GM18867 (cell line): Measurements from ENCODE around the gene CHODL.
A peak's percentile ranks its signal among the peaks of the same experiment; 100 is the strongest.

Experiments
- ATAC-seq: cut with Tn5 transposase; IDR thresholded peaks from one replicate; pipeline ENCODE4 v1.9.1; 2021; ENCODE audit warnings: mild to moderate bottlenecking, moderate library complexity; ENCODE audit not compliant: unreplicated experiment

The CHODL gene, protein sequence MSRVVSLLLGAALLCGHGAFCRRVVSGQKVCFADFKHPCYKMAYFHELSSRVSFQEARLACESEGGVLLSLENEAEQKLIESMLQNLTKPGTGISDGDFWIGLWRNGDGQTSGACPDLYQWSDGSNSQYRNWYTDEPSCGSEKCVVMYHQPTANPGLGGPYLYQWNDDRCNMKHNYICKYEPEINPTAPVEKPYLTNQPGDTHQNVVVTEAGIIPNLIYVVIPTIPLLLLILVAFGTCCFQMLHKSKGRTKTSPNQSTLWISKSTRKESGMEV

GRCh38 chr21:18244671-18245463, at the start of gene CHODL:
Gene CHODL, plus strand, starts transcription at chr21:18244833. Its CDS starts 391 bp downstream, at chr21:18245224.
- no peak for ATAC-seq

DNA sequence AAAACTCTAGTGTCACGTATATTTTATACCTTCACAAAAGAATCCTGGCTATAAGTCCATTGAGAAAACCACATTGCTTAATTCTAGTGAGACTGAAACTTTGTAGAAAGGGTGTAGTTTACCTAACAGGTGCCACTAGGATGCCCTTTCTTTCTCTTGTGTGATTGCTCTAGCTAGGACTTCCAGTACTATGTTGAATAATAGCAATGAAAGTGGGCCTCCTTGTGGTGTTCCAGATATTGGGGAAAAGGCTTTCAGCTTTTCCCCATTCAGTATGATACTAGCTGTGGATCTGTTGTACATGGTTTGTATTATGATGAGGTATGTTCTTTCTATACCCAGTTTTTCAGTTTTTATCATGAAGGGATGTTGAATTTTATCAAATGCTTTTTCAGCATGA, 39.7 kb upstream of the CHODL start:
- no peak for ATAC-seq

DNA sequence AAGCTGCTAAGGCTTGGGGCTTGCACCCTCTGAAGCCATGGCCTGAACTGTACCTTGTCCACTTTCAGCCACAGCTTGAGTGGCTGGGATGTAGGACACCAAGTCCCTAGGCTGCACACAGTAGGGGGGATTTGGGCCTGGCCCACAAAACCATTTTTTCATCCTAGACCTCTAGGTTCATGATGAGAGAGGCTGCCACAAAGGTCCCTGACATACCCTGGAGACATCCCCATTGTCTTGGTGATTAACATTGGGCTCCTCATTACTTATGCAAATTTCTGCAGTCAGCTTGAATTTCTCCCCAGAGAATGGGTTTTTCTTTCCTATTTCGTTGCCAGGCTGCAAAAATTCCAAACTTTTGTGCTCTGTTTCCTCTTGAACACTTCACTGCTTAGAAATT, 26.3 kb upstream of the CHODL start:
- ATAC-seq, result no peak

DNA sequence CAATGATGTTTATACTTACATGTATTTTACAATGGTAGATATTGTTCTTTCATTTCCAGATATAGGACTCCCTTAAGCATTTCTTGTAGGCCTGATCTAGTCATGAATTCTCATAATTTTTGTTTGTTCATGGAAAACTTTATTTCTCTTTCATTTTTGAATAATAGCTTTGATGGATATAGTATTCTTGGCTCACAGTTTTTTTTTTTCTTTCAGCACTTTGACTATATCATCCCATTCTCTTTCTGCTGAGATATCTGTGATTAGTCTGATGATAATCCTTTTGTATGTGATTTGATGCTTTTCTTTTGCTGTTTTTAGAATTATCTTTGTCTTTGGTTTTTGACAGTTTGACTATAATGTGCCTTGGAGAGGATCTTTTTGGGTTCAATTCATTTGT, 24.1 kb upstream of the CHODL start:
- no peak for ATAC-seq

DNA sequence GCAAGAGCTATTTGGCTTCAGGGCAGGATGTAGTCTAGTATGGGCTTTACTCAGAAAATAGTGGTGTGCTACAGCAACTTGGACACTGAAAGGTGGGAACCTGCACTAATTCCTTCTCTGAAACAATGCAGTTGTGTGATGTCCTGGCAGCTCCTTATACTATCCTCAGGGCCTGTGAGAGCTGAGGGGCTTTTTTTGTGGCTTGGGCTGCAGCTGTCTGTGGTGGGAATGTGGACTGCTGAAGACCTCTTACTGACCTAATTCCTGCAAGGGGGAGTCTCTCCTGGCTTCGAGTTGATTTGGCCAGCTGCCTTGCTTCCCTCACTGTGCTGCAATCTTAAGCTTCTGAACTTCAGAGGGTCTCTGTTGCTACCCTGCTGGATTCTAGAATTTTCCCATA, 22.3 kb upstream of the CHODL start:
- no peak for ATAC-seq

DNA sequence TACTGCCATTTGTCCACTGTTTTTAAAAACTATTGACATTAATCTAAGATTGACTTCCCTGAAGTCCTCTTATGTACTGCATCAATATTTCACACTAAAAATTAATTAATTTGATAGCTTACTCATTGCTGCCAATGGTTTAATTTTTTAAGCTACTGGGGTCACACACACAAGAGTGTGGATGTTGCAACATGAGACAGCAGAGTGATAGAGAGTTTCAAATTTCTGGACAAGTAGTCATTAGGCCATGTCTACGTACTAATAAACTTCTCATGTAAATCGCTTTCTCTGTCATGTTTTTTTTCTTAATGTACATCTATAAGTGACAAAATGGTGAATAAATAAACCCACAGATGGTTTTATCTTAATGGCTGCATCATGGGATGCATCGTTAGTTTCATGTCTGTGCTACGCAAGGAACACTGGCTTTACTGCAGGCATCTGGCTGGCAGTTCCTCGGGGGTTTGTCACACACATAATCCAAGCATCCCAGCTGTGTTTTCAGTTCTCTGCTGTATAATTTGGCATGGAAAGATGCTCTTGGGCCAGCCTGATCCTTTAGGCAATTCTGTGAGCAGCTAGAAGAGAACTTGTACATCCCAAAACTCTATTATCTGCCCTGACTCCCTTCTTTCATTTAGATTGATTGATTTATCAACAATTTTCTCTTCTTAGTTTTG, 16.4 kb upstream of the CHODL start:
- no peak for ATAC-seq

DNA sequence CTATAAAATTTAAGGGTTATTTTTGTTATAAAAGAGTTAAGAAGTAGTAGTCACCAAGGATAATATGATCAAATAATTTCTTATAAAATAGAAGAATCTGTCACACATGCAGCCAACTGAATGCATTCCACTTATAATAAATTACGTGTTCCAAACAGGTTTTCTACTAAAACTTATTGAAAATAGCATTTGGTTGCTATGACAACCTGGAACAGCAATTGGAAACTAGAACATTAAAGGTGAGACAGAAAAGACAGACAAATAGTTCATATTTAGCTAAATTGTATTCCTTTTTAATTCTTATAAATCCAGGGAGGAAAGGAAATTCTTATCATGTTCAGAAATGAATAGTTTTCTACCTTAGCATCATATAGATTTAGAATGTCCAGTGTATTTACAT, 9.1 kb upstream of the CHODL start:
- no peak for ATAC-seq

DNA sequence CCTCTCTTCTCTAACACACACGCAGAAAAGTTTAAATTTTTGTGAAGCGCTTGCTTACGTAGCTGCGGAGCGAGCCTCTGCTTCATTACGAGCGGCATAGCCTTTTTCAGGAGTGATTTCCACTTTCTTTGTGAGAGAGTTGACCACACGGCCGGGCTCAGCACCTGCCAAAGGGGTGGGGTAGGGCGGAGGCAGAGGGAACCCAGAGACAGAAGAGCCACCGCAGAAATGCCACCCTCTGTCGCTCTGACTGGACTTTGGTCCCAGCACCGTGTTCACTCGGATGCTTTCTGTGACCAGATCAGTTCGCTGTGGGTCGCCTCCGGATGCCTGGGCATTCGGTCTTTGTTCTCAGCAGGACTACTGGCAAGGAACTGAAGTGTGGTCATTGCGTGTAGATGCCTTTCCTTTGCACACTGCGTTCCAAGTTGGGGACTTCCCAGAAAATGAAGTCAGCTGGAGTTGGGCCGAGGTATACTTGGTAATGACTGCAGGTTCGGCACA, 883 bp downstream of the CHODL start:
- no peak for ATAC-seq

DNA sequence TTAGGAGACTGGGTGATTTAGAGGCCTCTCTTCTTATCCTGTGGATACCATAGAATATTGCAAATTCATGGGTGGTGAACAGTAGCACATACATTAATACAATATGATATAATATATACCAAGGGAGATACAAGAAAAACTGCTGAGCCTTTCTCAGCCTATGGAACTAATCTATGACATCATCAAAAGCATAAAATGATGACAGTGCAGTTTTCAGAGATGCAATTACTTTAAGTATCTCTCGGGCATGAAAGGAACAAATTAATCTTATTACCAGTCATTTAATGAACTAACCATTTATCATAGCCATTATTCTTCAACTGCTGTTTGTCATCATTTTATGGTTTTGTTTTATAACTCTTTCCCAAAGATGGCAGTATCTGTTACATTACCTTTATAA, 3.5 kb downstream of the CHODL start:
- ATAC-seq, result no peak

- ATAC-seq, result peak; percentile 66
Observed at GRCh38 chr21:18249672-18250071, 5.0 kb downstream of the CHODL start.

DNA sequence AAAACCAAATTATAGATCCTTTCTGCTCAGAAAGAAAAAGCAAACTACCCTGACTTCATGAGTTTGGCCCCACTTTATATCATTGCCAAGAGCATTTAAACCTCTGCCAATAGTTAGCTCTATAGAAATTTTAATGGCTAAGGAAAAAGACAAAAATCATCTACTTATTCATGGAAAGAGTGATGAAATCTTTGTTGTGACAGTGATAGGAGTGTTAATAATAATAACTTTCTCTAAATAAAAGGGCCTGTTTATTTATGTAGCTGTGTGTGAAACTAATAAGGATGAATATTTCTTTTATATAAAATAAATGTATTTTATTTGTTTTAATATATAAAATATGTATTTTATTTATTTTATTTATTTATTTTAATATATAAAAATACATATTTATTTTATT, 6.4 kb downstream of the CHODL start:
- ATAC-seq, result no peak

DNA sequence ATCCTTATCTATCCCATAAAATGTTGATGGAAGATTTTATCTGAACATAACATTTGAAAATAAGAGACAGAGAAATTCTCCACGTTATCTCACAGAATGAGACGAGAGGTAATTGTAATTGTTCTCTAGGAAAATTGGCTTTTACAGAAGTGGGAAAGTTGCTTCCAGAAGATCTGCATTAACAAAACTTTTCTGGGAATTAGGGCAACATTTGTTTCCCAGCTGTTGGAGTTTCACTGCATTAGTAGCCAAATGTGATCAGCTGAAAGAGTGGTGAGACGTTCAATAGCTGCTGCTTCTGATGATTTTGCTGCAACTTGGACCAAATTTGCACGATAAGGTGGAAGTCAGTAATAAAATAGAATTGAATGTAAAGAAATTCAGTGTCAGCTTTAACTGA, 7.6 kb downstream of the CHODL start:
- no peak for ATAC-seq

DNA sequence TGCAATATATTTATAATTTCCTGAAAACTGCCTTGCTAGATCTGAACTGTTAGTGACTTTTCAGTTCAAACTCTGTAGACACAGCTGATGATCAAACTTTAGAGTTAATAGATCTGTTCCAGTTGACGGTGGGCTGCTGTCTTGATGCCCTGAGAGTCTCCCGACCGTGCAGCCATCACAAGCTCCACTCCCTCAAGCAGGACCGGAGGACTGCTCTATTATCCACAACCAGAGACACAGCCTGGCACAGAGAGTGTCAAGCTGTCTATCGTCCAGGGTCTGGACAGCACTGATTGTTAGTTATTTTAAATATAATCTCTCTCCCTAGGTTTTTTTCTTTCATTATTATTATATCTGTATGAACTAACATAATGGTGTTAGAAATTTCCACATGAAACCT, 8.0 kb downstream of the CHODL start:
- no peak for ATAC-seq

DNA sequence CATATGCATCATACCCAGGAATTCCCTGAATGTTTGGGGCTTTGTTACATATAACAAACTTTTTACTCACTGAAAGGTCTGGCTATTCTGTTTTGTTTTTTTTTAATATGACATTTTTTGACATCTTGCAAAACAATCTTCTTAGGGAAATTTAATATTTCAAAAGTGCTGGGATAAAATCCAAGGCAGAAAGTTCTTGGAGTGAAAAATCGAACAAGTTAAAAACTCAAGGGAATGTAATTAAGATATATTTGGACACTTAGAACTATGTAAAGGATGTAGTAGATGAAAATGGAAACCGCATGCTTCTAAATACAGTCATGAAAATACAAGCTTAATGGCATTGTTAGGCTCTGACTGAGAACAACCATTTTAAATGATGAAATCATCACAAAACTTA, 8.6 kb downstream of the CHODL start:
- ATAC-seq, result no peak

DNA sequence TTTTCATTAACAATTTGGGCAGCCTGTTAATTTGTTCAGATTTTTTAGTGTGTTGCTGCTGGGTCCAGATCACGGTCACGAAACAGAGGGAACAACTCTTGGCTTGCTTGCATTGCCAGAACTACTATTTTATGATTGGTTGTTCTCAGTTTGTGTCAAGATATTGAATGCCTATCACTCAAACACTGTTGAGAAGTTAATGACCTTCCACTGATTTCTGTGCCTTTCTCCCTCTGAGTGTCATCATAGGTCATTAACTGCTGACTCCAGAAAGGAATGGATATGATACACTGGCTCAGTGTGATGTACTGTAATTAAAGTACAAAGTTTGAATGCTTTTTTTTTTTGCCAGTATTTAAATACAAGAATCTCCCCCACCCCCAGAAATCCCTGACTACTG, 9.2 kb downstream of the CHODL start:
- no peak for ATAC-seq

GRCh38 chr21:18265944-18266343, 21.3 kb downstream of the CHODL start:
- ATAC-seq, result no peak

DNA sequence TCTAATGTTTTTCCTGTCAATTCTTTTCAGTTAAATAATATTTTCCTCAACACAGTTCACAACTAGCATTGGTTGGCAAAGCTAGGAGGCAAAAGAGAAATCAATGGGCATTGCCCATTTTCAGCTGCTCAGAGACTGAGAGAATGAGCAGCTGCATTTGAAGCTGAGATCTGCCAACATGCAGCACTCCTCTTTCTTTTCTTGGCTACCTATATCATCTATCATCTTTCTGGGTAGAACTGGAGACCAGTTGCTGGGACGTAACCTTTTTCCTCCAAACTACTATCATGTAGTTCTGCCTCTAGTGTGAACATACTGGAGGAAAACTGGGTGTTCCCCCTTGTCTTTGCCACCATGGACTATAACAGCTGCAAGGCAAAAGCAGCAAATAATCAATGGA, 22.9 kb downstream of the CHODL start:
- no peak for ATAC-seq

DNA sequence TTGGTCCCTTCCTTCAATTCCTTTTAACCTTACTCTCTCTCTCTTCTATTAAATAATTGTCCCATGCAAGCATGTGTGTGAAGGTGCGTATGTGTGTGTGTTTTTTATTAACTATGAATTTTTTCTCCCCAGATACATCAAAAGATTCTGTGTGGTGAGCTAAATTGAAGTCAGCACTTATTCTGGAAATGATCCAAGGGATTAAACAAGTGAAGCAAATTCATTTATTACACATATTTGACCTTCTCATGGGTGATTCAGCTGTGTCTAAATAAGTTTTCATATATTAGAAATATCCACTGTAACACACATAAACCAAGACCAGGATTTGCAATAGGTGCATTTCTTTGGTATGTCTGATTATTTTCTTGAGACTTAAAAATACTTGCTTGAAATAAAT, 24.3 kb downstream of the CHODL start:
- no peak for ATAC-seq

DNA sequence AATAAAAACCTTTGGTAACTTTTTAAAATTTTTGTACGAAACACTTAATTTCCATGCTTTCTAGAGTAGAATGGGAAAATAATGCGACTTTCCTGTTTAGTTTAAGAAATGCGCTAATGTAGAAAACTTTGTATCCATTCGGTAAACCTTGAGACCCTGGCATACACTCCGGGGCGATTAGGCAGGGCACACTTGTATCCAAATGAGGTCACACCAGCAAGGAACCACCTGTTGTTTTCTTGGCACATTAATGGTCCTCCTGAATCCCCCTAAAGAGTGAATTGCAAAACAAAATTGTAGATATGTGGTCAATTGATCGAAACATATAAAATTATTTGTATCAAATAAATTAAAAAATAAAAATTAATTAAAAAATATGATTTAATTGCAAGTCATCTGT, 25.2 kb downstream of the CHODL start:
- no peak for ATAC-seq

GRCh38 chr21:18273400-18273799, 28.8 kb downstream of the CHODL start:
- no peak for ATAC-seq

DNA sequence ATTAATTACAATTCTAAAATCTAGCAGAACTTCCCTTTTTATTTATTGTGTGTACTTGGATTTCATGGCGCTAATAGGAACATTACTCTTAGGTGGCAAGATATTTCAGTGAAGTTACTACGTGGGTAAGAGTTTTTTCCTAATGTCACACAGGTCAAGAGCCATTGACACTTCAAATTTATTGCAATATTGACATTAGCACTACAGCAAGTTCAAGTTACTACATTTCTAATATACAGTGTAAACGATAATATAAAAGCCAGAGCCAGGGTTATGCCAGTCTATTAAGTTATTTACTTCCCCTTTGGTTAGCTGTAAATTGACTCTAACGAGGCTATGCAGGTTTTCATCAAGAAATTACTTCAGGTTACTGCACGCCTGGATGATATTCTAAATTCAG, 29.7 kb downstream of the CHODL start:
- ATAC-seq, result no peak

- no peak for ATAC-seq
Observed at GRCh38 chr21:18275781-18276180, 31.1 kb downstream of the CHODL start.
